Measurements from ENCODE around the gene MYBPH.
A peak's percentile ranks its signal among the peaks of the same experiment; 100 is the strongest.

MYBPH gene

GRCh38 chr1:203153989-203154821, 21.4 kb downstream of the MYBPH start:
- Mint-ChIP-seq H3K27me3 (ENCODE audit: low read depth, poor library complexity) (peaks cover 12% of the 10 kb centered on the region), H3K4me1 (peaks cover 65% of the 10 kb centered on the region), H3K36me3 (ENCODE audit: low read depth) (no peaks in the 10 kb centered on the region), H3K9me3 (peaks cover 12% of the 10 kb centered on the region), H3K27ac (peak overlapping the region; percentile 94), H3K4me3 (peak overlapping the region; percentile 55)
- TF ChIP-seq, protein P1, sequence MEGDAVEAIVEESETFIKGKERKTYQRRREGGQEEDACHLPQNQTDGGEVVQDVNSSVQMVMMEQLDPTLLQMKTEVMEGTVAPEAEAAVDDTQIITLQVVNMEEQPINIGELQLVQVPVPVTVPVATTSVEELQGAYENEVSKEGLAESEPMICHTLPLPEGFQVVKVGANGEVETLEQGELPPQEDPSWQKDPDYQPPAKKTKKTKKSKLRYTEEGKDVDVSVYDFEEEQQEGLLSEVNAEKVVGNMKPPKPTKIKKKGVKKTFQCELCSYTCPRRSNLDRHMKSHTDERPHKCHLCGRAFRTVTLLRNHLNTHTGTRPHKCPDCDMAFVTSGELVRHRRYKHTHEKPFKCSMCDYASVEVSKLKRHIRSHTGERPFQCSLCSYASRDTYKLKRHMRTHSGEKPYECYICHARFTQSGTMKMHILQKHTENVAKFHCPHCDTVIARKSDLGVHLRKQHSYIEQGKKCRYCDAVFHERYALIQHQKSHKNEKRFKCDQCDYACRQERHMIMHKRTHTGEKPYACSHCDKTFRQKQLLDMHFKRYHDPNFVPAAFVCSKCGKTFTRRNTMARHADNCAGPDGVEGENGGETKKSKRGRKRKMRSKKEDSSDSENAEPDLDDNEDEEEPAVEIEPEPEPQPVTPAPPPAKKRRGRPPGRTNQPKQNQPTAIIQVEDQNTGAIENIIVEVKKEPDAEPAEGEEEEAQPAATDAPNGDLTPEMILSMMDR (IDR thresholded peaks at IDR 0.05), result no peak
- DNase-seq, result no peak

- no peaks in the 10 kb centered on the region for H3K36me3 Mint-ChIP-seq (ENCODE audit: low read depth)
- TF ChIP-seq, protein P1 (IDR thresholded peaks at IDR 0.05), result no peak
- H3K9me3 Mint-ChIP-seq, result peaks cover 3% of the 10 kb centered on the region
- no peak for DNase-seq
- peak overlapping the region; percentile 55 for H3K4me3 Mint-ChIP-seq
- H3K27ac Mint-ChIP-seq, result peak overlapping the region; percentile 94
- H3K27me3 Mint-ChIP-seq (ENCODE audit: low read depth, poor library complexity), result peaks cover 8% of the 10 kb centered on the region
- H3K4me1 Mint-ChIP-seq, result peaks cover 72% of the 10 kb centered on the region
Observed at GRCh38 chr1:203153051-203153988, 22.3 kb downstream of the MYBPH start.

- H3K36me3 Mint-ChIP-seq (ENCODE audit: low read depth), result no peaks in the 10 kb centered on the region
- DNase-seq, result peak; percentile 42
- H3K9me3 Mint-ChIP-seq, result no peaks in the 10 kb centered on the region
- TF ChIP-seq, protein P1 (IDR thresholded peaks at IDR 0.05), result no peak
- peak overlapping the region; percentile 94 for H3K27ac Mint-ChIP-seq
- H3K27me3 Mint-ChIP-seq (ENCODE audit: low read depth, poor library complexity), result peaks cover 4% of the 10 kb centered on the region
- peak overlapping the region; percentile 55 for H3K4me3 Mint-ChIP-seq
- peaks cover 73% of the 10 kb centered on the region for H3K4me1 Mint-ChIP-seq
Observed at GRCh38 chr1:203152158-203153034, 23.2 kb downstream of the MYBPH start.

GRCh38 chr1:203151362-203152157, 24.1 kb downstream of the MYBPH start:
- no peaks in the 10 kb centered on the region for H3K36me3 Mint-ChIP-seq (ENCODE audit: low read depth)
- H3K4me1 Mint-ChIP-seq, result peaks cover 77% of the 10 kb centered on the region
- no peak for DNase-seq
- TF ChIP-seq, protein P1 (IDR thresholded peaks at IDR 0.05), result no peak
- H3K27me3 Mint-ChIP-seq (ENCODE audit: low read depth, poor library complexity), result peaks cover 4% of the 10 kb centered on the region
- H3K4me3 Mint-ChIP-seq, result no peak overlapping the region
- H3K27ac Mint-ChIP-seq, result peak overlapping the region; percentile 16
- H3K9me3 Mint-ChIP-seq, result no peaks in the 10 kb centered on the region
